ENCODE measurements around the gene OR2A5.

DNA sequence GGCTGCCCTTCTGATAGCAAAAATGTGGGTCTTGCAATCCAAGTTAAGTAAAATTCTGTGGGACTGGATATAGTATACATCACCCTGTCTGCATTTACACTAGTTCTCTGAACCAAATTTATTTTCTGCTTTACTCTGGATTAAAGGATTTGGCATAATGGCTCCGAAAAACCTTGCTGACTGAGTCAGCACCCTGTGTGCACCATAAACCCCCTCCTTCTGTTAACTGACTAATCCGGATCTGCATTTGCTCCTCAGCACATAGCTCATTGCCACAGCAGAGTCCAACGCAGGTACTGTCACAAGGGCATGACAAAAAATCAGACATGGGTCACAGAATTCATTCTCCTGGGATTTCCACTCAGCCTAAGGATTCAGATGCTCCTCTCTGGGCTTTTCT is 1.3 kb downstream of the OR2A5 start:
- TF ChIP-seq, protein P1, sequence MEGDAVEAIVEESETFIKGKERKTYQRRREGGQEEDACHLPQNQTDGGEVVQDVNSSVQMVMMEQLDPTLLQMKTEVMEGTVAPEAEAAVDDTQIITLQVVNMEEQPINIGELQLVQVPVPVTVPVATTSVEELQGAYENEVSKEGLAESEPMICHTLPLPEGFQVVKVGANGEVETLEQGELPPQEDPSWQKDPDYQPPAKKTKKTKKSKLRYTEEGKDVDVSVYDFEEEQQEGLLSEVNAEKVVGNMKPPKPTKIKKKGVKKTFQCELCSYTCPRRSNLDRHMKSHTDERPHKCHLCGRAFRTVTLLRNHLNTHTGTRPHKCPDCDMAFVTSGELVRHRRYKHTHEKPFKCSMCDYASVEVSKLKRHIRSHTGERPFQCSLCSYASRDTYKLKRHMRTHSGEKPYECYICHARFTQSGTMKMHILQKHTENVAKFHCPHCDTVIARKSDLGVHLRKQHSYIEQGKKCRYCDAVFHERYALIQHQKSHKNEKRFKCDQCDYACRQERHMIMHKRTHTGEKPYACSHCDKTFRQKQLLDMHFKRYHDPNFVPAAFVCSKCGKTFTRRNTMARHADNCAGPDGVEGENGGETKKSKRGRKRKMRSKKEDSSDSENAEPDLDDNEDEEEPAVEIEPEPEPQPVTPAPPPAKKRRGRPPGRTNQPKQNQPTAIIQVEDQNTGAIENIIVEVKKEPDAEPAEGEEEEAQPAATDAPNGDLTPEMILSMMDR (IDR thresholded peaks at IDR 0.05; ENCODE audit: insufficient read depth, low read length, poor library complexity, severe bottlenecking) = no peak
- no peak for TF ChIP-seq EZH2phosphoT487 (conservative IDR thresholded peaks at IDR 0.05; ENCODE audit: low read length)
